Brain microvascular endothelial cell (primary cell): ENCODE measurements around the gene FAM174B.

Experiments
- DNase-seq: peaks from one replicate; pipeline ENCODE4 v3.0.0-alpha.2; 2020
- H3K27ac ChIP-seq: fragments of 250-450 bp; sonication (Bioruptor Pico); 2 replicates; pipeline ENCODE4 v1.5.1; 2020; ENCODE audit warnings: mild to moderate bottlenecking, moderate library complexity
- H3K27me3 ChIP-seq: fragments of 250-450 bp; sonication (Bioruptor Pico); replicated peaks from 2 replicates; pipeline ENCODE4 v1.5.1; 2020; ENCODE audit warnings: mild to moderate bottlenecking
- H3K36me3 ChIP-seq: fragments of 250-450 bp; sonication (Bioruptor Pico); replicated peaks from 2 replicates; pipeline ENCODE4 v1.5.1; 2020; ENCODE audit warnings: mild to moderate bottlenecking
- H3K4me3 ChIP-seq: 2 replicates; pipeline ENCODE4 v1.5.1; 2011; ENCODE audit warnings: low read depth, mild to moderate bottlenecking, control low read depth, low read length, moderate library complexity
- CTCF ChIP-seq: IDR thresholded peaks from 2 replicates; pipeline ENCODE4 v1.5.1; 2011; ENCODE audit warnings: low read depth, mild to moderate bottlenecking, moderate library complexity, low read length, control low read depth, inconsistent platforms; ENCODE audit errors: missing control alignments
- in situ Hi-C: cut with HindIII; loops from 2 replicates; pipeline ENCODE4 v1.10.0; 2017; ENCODE audit warnings: low sequenced_read_pairs, low pct_ligation_motif_present

Gene FAM174B

GRCh38 chr15:92579486-92579885 lies 76.1 kb downstream of the FAM174B start:
- no peaks in the 10 kb centered on the region for H3K27me3 ChIP-seq
- H3K27ac ChIP-seq, result no peak overlapping the region
- no peak overlapping the region for H3K4me3 ChIP-seq
- no peak for TF ChIP-seq CTCF
- no peaks in the 10 kb centered on the region for H3K36me3 ChIP-seq
- DNase-seq, result no peak
- in situ Hi-C loops, result no loop called here

- in situ Hi-C loops, result no loop called here
- H3K36me3 ChIP-seq, result no peaks in the 10 kb centered on the region
Measured at GRCh38 chr15:92578096-92578835, 77.3 kb downstream of the FAM174B start.

GRCh38 chr15:92576597-92577200 lies 78.9 kb downstream of the FAM174B start:
- no peak for DNase-seq
- Histone ChIP-seq H3K36me3 (no peaks in the 10 kb centered on the region), H3K27ac (no peak overlapping the region), H3K4me3 (no peak overlapping the region), H3K27me3 (no peaks in the 10 kb centered on the region)
- no peak for TF ChIP-seq CTCF
- in situ Hi-C loops, result no loop called here

More at GRCh38 chr15:92578096-92578835, 77.3 kb downstream of the FAM174B start:
- Histone ChIP-seq H3K27me3 (no peaks in the 10 kb centered on the region), H3K4me3 (no peak overlapping the region), H3K27ac (no peak overlapping the region)
- DNase-seq, result no peak
- no peak for TF ChIP-seq CTCF

GRCh38 chr15:92574566-92574965 lies 81.0 kb downstream of the FAM174B start:
- no peak for DNase-seq
- Histone ChIP-seq H3K27ac (no peak overlapping the region), H3K27me3 (no peaks in the 10 kb centered on the region), H3K4me3 (no peak overlapping the region), H3K36me3 (no peaks in the 10 kb centered on the region)
- TF ChIP-seq CTCF, result no peak
- in situ Hi-C loops, result no loop called here

- no peak for TF ChIP-seq CTCF
- Histone ChIP-seq H3K27ac (no peak overlapping the region), H3K36me3 (no peaks in the 10 kb centered on the region), H3K27me3 (no peaks in the 10 kb centered on the region), H3K4me3 (no peak overlapping the region)
- in situ Hi-C loops, result no loop called here
- DNase-seq, result no peak
Measured at GRCh38 chr15:92574161-92574560, 81.4 kb downstream of the FAM174B start.
